Lung (tissue), 12 donors: Measurements from ENCODE around the gene OR51D1. TPM values are rescaled to one million over a fixed set of nuclear protein-coding genes. Genes with fewer than 3 reads are reported as not detected.

Source experiments
- ATAC-seq: fragments of 200-7000 bp; cut with Tn5 transposase; one replicate; pipeline ENCODE4 v1.9.1; 2020; ENCODE audit warnings: moderate number of reproducible peaks; ENCODE audit not compliant: insufficient read depth, low FRiP score
- DNase-seq, 3 donors: peaks; one replicate each; pipeline ENCODE4 v3.0.0-alpha.2; 2013 to 2017
- H3K27ac ChIP-seq, 2 donors: one replicate each; pipeline ENCODE4 v1.5.1; 2013; ENCODE audit warnings: mild to moderate bottlenecking in 2 of 2, moderate library complexity in 2 of 2, control low read depth in 1 of 2, inconsistent platforms in 1 of 2, low read depth in 1 of 2, low read length in 1 of 2
- H3K27me3 ChIP-seq, 3 donors: one replicate each; pipeline ENCODE4 v1.5.1; 2013; ENCODE audit warnings: low read length in 2 of 3; ENCODE audit not compliant: control insufficient read depth in 3 of 3, insufficient read depth in 3 of 3
- H3K36me3 ChIP-seq, 4 donors: one replicate each; pipeline ENCODE4 v1.5.1; 2013; ENCODE audit warnings: low read length in 4 of 4, mild to moderate bottlenecking in 1 of 4, moderate library complexity in 1 of 4; ENCODE audit not compliant: control insufficient read depth in 4 of 4, insufficient read depth in 4 of 4
- H3K4me1 ChIP-seq, 5 donors: one replicate each; pipeline ENCODE4 v1.5.1; 2013; ENCODE audit warnings: low read length in 5 of 5, mild to moderate bottlenecking in 2 of 5, moderate library complexity in 1 of 5; ENCODE audit not compliant: control insufficient read depth in 5 of 5, insufficient read depth in 5 of 5
- H3K4me3 ChIP-seq: one replicate; pipeline ENCODE4 v1.5.1; 2013; ENCODE audit warnings: mild to moderate bottlenecking, control low read depth, moderate library complexity
- H3K9ac ChIP-seq, 2 donors: one replicate each; pipeline ENCODE4 v1.5.1; 2013; ENCODE audit warnings: low read length in 2 of 2, control low read depth in 1 of 2; ENCODE audit not compliant: insufficient read depth in 1 of 2
- H3K9me3 ChIP-seq, 4 donors: one replicate each; pipeline ENCODE4 v1.5.1; 2013; ENCODE audit warnings: low read length in 3 of 4, mild to moderate bottlenecking in 1 of 4, moderate library complexity in 1 of 4; ENCODE audit not compliant: control insufficient read depth in 4 of 4, insufficient read depth in 3 of 4
- WGBS, 2 donors: extraction: QIAGEN DNeasy Blood & Tissue Kit; methylation state at CpG; one replicate each; pipeline ENCODE4 v1.1.7; 2013; 5-methylcytosine and 5-hydroxymethylcytosine counted together
- polyA plus RNA-seq, 2 donors: library from polyadenylated mRNA; stranded (reverse); fragments of 200-250 nt; gene quantifications; one replicate each; pipeline ENCODE4 v1.2.1, GENCODE V29; 2013
- total RNA-seq, 2 donors: library from RNA; depleted of rRNA in 1 of 2; stranded (reverse); fragments of >200 nt in 1 of 2; gene quantifications; one replicate each; pipeline ENCODE4 v1.2.1, GENCODE V29; 2014 to 2021
- TF ChIP-seq, protein P1 (sequence below): IDR thresholded peaks from 2 replicates; pipeline ENCODE4 v1.5.1; 2012; ENCODE audit warnings: mild to moderate bottlenecking; ENCODE audit errors: control extremely low read depth, extremely low read depth
- donor health status: control.
- donor health status: control.
- donor health status: Bipolar disorder and iron deficiency.
- donor health status: healthy.
- donor health status: DM: yes; HTN: yes; CAD: no.

OR51D1 gene
- total and polyA plus RNA-seq, 4 donors, result not detected

DNA sequence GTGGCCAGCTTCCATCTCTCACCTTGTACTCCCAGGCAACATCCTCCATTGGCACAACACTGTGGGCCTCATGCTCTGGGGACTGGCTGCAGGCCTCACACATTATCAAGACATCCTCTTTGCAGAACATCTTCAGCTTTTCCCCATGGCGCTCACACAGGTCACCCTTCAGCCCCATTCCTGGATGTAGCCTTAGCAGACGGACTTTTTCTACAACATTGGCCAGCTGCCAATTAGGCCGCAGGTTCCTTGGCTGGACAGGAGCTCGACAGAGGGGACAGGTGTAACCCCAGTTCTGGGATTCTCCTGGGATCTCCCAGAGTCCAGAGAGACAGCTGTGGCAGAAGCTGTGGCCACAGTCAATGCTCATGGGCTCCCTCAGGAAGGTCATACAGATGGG is 32.2 kb upstream of the OR51D1 start:
- Histone ChIP-seq H3K27me3 (no peaks in the 10 kb centered on the region), H3K9ac (no peak overlapping the region), H3K27ac (no peak overlapping the region), H3K9me3 (no peaks in the 10 kb centered on the region), H3K4me3 (no peak overlapping the region), H3K36me3 (peaks cover 5 to 34% (median 20%) of the 10 kb centered on the region in 4 donors), H3K4me1 (peaks cover 0 to 14% (median 11%) of the 10 kb centered on the region in 5 donors)
- ATAC-seq (no peak), DNase-seq (no peak)
- 94 to 95% methylated on average over 4 of the region's 4 CpGs for WGBS, 2 donors
- TF ChIP-seq, protein P1, sequence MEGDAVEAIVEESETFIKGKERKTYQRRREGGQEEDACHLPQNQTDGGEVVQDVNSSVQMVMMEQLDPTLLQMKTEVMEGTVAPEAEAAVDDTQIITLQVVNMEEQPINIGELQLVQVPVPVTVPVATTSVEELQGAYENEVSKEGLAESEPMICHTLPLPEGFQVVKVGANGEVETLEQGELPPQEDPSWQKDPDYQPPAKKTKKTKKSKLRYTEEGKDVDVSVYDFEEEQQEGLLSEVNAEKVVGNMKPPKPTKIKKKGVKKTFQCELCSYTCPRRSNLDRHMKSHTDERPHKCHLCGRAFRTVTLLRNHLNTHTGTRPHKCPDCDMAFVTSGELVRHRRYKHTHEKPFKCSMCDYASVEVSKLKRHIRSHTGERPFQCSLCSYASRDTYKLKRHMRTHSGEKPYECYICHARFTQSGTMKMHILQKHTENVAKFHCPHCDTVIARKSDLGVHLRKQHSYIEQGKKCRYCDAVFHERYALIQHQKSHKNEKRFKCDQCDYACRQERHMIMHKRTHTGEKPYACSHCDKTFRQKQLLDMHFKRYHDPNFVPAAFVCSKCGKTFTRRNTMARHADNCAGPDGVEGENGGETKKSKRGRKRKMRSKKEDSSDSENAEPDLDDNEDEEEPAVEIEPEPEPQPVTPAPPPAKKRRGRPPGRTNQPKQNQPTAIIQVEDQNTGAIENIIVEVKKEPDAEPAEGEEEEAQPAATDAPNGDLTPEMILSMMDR, result no peak

DNA sequence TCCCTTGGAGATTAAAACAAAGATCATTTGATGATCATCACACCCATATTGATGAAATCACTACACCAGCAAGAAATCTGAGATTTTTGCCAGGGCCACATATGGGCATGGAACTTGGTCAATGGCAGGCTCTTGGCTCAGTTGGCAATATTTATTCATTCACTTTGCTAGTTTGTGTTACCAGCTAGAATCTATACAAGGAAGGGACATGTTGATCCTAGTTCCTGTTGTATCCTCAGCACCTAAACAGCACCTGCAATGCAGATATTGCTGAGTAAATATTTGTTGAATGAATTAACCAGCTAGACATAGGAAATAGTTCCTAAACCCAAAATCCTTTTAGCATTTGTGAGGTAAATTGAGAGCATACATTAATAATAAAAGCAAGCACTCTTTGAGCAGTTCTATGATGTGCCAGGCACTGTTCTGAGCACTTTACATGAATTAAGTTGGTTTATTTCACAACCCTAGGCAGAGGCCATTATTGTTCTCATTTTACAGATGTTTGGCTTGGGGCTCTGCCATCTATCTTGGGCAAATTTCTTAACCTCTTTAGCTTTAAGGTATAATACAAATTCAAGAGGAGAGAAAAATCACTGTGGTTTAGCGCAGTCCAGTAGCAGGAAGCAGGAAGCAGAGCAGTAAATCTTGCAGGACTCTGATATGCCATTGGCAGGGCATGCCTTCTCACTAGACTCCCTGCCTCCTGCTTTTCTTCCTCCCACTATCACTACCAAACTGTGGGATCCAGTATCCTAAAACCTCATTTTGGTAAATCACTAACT is 30.9 kb upstream of the OR51D1 start:
- no peak for ATAC-seq
- H3K27ac ChIP-seq, result no peak overlapping the region

GRCh38 chr11:4607096-4607495 is 30.2 kb upstream of the OR51D1 start:
- H3K36me3 ChIP-seq, result peaks cover 0 to 15% (median 9%) of the 10 kb centered on the region in 4 donors
- ATAC-seq (no peak), DNase-seq (peak in 2 of 3 donors; percentile 32 to 55)
- H3K4me3 ChIP-seq, result no peak overlapping the region
- H3K9ac ChIP-seq, result peak overlapping the region; percentile 42 to 67
- WGBS, 2 donors, result 19 to 22% methylated on average over 6 of the region's 6 CpGs
- H3K27ac ChIP-seq, result no peak overlapping the region
- no peaks in the 10 kb centered on the region for H3K9me3 ChIP-seq
- TF ChIP-seq, protein P1, result no peak
- H3K27me3 ChIP-seq, result no peaks in the 10 kb centered on the region
- peaks cover 1 to 14% (median 11%) of the 10 kb centered on the region in 5 donors for H3K4me1 ChIP-seq

More for the DNA sequence above, 30.9 kb upstream of the OR51D1 start:
- Histone ChIP-seq H3K4me1 (peaks cover 1 to 14% (median 11%) of the 10 kb centered on the region in 5 donors), H3K36me3 (peaks cover 0 to 21% (median 13%) of the 10 kb centered on the region in 4 donors), H3K9ac (peak overlapping the region in 1 of 2 donors; percentile 67), H3K27me3 (no peaks in the 10 kb centered on the region), H3K9me3 (no peaks in the 10 kb centered on the region), H3K4me3 (no peak overlapping the region)
- WGBS, 2 donors, result 0 to 15% methylated on average over 1 of the region's 1 CpG
- peak in 2 of 3 donors; percentile 24 to 41 for DNase-seq
- TF ChIP-seq, protein P1, result no peak
